ENCODE data around the gene TRDN.

- TF ChIP-seq CTCF (IDR thresholded peaks at IDR 0.05) (no peak), POLR2AphosphoS5 (IDR thresholded peaks at IDR 0.05) (no peak)
These were observed 48.2 kb downstream of the TRDN start for GRCh38 chr6:123588546-123588895.

Measured in breast epithelium (tissue), 3 donors.